ENCODE measurements around the gene KCNQ5. TPM values are rescaled to one million over a fixed set of nuclear protein-coding genes. Genes with fewer than 3 reads are reported as not detected.

The KCNQ5 gene
- total RNA-seq, 1 donor from 2014 or later, result under 0.01 TPM

GRCh38 chr6:72792692-72793091 lies 170.8 kb downstream of the KCNQ5 start:
- no peak for DNase-seq (ENCODE audit: low read depth in 2 of 2)

- DNase-seq (ENCODE audit: low read depth in 2 of 2), result no peak
Measured at GRCh38 chr6:72793641-72794395, 172.0 kb downstream of the KCNQ5 start.

GRCh38 chr6:72798196-72798595 lies 176.3 kb downstream of the KCNQ5 start:
- DNase-seq (ENCODE audit: low read depth in 2 of 2), result no peak

- DNase-seq (ENCODE audit: low read depth in 2 of 2), result no peak
Measured at GRCh38 chr6:72809746-72810379, 188.0 kb downstream of the KCNQ5 start.

GRCh38 chr6:72810571-72811280 lies 188.9 kb downstream of the KCNQ5 start:
- DNase-seq (ENCODE audit: low read depth in 2 of 2), result no peak

GRCh38 chr6:72811971-72812421 lies 190.1 kb downstream of the KCNQ5 start:
- no peak for DNase-seq (ENCODE audit: low read depth in 2 of 2)

GRCh38 chr6:72813807-72814596 lies 192.1 kb downstream of the KCNQ5 start:
- DNase-seq (ENCODE audit: low read depth in 2 of 2), result no peak

GRCh38 chr6:72816022-72816421 lies 194.2 kb downstream of the KCNQ5 start:
- DNase-seq (ENCODE audit: low read depth in 2 of 2), result no peak

GRCh38 chr6:72817208-72817607 lies 195.3 kb downstream of the KCNQ5 start:
- DNase-seq (ENCODE audit: low read depth in 2 of 2), result no peak

- DNase-seq (ENCODE audit: low read depth in 2 of 2), result no peak
Measured at GRCh38 chr6:72819609-72820008, 197.7 kb downstream of the KCNQ5 start.

GRCh38 chr6:72820153-72820552 lies 198.3 kb downstream of the KCNQ5 start:
- no peak for DNase-seq (ENCODE audit: low read depth in 2 of 2)

- no peak for DNase-seq (ENCODE audit: low read depth in 2 of 2)
Measured at GRCh38 chr6:72820906-72821305, 199.0 kb downstream of the KCNQ5 start.

GRCh38 chr6:72822023-72822422 lies 200.2 kb downstream of the KCNQ5 start:
- DNase-seq (ENCODE audit: low read depth in 2 of 2), result no peak

GRCh38 chr6:72822691-72823090 lies 200.8 kb downstream of the KCNQ5 start:
- no peak for DNase-seq (ENCODE audit: low read depth in 2 of 2)

- no peak for DNase-seq (ENCODE audit: low read depth in 2 of 2)
Measured at GRCh38 chr6:72824833-72825232, 203.0 kb downstream of the KCNQ5 start.

GRCh38 chr6:72825315-72825911 lies 203.5 kb downstream of the KCNQ5 start:
- no peak for DNase-seq (ENCODE audit: low read depth in 2 of 2)

GRCh38 chr6:72826037-72826436 lies 204.2 kb downstream of the KCNQ5 start:
- no peak for DNase-seq (ENCODE audit: low read depth in 2 of 2)

GRCh38 chr6:72826744-72827438 lies 205.0 kb downstream of the KCNQ5 start:
- no peak for DNase-seq (ENCODE audit: low read depth in 2 of 2)

GRCh38 chr6:72828904-72829303 lies 207.0 kb downstream of the KCNQ5 start:
- no peak for DNase-seq (ENCODE audit: low read depth in 2 of 2)

GRCh38 chr6:72832271-72832670 lies 210.4 kb downstream of the KCNQ5 start:
- no peak for DNase-seq (ENCODE audit: low read depth in 2 of 2)

GRCh38 chr6:72835749-72836148 lies 213.9 kb downstream of the KCNQ5 start:
- no peak for DNase-seq (ENCODE audit: low read depth in 2 of 2)

Data from dermis microvascular lymphatic vessel endothelial cell (primary cell).